ENCODE data around the gene KRTAP10-8.
"Not testable (repeated sequence)": the region's sequence is repeated elsewhere in the genome, so short reads cannot be mapped to it uniquely, and the experiment has no call there.

Gene KRTAP10-8

DNA sequence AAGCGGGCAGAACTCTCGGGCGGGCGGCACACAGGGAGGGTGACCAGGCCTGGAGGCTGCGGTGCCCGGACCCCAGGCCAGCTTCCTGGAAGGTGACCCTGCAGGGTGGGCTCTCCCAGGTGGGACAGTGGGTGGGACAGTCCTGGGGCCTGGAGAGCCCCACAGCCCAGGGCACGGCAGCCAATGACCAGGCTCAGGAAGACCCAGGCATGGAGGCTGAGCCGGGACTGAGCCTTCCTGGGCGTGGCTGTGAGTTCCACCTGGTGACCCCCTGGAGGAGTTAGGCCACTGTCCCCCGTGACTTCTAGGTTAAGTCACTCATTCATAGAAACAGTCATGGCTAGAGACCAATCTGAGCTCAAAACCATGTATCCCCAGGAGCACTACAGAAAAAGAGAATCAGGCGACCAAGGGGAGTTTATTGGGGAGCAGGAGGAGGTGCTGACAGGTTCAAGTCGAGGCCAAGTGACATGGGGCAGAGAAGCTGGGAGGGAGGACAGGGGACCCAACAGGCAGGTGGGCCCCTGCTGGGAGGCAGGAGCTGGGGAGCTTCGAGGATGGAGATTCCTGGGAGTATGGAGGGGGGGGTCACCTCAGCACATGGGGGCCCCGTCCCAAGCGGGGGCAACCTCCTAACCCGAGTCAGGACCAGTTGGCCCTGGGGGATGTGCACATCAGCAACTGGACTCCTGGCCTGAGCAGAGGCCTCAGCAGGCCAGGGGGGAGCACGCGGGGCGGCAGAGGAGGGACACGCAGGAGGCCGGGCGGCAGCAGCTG lies 32.6 kb upstream of the KRTAP10-8 start:
- DNase-seq, result no peak

DNA sequence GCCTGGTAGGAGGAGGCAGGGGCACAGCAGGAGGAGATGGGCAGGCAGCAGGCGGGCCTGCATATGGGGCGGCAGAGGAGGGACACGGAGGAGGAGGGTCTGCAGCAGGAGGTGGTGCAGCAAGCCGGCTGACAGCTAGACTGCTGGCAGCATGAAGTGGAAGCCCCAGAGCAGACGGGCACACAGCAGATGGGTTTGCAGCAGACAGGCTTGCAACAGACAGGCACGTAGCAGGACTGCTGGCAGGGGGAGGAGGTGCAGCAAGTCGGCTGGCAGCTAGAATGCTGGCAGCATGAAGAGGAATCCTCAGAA lies 32.1 kb upstream of the KRTAP10-8 start:
- no peak for DNase-seq

DNA sequence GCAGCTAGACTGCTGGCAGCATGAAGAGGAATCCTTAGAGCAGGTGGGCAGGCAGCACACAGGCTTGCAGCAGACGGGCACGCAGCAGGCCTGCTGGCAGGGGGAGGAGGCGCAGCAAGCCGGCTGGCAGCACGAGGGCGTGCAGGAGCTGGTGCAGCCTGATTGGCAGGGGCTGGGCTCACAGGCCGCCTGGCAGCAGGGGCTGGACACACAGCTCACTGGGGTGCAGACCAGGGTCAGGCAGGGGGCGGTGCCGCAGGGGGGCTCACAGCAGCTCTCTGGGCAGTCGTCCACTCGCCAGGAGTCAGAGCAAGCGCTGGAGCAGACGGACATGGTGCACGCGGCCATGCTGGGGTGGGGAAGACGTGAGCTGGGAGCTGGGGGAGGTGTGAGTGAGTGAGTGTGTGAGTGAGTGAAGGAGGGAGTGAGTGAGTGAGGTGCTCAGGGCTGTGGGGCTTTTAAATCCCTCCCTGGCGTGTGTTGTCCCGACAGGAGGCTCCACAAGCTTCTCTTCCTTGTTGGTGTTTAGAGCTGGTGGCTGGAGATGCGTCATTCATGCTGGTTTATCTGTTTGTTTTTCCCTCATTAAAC lies 31.6 kb upstream of the KRTAP10-8 start, which contains the start of gene KRTAP10-5:
Gene KRTAP10-5, minus strand, starts transcription at position 374 of the 591 bp plus-strand sequence. Its CDS starts 26 bp downstream, at position 348.
- DNase-seq, result not testable (repeated sequence)

DNA sequence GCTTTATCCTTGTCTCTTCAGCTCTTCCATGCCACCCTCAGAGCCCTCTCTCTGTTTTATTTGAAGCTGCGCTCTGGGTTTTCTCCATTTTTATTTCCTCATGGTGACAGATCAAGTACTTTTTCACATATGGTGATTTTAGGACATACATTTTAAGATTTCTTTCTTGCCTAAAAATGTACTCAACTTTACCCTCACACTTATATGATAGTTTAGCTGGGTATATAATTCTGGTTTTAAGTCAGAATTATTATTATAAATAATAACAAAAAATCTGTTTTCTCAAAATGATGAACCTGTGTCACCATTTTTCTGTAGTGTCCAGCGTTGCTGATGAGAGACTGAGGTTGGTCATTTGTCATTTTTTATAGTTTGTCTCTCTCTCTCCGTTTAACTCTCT lies 30.7 kb upstream of the KRTAP10-8 start:
- no peak for DNase-seq

- no peak for DNase-seq
Measured at GRCh38 chr21:44582055-44582454, 29.8 kb upstream of the KRTAP10-8 start.

DNA sequence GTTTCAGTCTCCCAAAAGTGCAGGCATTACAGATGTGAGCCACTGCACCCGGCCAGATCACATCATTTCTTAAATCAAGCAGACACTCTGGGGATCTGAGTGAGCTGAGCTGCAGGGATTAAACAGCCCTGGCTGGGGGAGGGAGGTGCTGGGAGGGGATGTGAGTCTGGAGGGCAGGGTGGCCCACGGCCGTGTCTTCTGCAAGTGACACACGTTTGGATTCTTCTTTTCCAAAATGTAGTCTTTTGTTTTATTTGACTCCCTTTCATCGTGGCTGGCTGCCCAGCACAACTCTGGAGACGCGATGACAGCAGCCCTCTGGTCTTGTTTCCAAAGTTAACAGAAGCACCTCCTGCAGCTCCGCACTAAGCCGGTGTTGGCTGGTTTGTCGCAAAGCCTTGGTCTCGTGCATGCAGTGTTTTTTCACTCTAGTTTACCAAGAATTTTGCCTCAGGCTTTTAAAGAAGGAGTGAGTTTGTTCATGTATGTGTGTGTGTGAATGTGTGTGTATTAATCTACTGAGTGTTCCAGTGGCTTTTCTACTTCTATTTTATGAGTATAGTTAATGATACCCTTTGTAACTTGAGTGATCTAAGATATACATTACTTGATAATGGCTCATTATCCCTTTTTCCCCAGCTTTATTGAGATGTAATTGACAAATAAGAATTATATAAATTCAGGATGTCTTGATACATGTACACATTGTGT lies 28.6 kb upstream of the KRTAP10-8 start:
- no peak for DNase-seq

- no peak for DNase-seq
Measured at GRCh38 chr21:44583800-44584147, 28.1 kb upstream of the KRTAP10-8 start.

DNA sequence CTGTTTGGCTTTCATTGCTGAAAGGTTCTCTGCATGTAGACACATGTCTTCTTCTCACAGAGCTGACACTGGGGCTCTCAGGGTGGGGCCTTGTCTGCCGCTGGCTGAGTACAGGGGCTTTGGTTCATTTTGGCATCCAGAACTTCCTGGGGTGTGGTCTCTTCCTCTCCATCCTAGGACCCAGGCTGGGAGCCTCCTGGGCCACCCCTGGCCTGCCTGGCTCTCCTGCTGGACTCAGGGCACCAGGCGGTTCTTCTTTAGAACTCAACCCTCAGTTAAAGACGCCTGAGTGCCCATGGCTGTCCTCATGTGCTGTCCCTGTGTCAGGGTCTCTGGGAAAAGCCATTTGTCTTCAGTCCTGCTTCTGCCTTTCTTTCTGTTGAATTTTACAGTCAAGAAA lies 26.0 kb upstream of the KRTAP10-8 start:
- no peak for DNase-seq

DNA sequence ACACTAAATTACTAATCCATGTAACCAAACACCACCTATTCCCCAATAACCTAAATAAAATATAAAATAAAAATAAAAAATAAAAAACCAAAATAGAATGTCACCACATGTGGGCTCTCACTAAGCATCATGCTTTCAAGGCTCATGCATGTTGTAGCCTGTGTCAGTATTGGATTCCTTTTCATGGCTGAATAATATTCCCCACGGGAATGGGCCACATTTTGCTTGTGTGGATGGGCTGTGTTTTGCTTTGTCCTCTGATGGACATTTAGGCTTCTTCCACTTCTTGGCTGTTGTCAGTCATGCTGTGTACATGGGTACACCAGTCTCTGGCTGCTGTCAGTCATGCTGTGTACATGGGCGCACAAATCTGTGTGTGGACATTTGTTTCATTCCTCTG lies 22.8 kb upstream of the KRTAP10-8 start:
- no peak for DNase-seq

GRCh38 chr21:44589586-44590305 lies 22.1 kb upstream of the KRTAP10-8 start:
- DNase-seq, result no peak

DNA sequence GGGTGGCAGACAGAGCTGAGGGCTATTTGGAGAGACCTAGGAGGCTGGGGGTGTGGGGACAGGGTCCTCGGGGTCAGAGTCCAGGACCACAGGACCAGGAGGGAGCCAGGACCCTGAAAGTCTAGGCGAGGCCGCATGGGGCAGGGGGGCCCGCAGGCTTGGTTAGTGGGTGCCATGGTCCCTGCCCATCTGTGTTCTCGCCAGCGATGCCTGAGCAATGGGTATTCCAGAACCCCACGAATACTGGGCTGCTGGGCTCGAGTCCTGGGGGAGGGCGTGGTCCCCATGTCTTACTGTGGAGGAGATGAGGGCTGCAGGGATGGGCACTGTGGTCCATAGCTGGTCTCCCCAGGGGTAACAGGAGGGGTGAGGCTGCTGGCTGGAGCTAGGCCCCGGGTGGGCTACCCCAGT lies 21.6 kb upstream of the KRTAP10-8 start:
- DNase-seq, result no peak

DNA sequence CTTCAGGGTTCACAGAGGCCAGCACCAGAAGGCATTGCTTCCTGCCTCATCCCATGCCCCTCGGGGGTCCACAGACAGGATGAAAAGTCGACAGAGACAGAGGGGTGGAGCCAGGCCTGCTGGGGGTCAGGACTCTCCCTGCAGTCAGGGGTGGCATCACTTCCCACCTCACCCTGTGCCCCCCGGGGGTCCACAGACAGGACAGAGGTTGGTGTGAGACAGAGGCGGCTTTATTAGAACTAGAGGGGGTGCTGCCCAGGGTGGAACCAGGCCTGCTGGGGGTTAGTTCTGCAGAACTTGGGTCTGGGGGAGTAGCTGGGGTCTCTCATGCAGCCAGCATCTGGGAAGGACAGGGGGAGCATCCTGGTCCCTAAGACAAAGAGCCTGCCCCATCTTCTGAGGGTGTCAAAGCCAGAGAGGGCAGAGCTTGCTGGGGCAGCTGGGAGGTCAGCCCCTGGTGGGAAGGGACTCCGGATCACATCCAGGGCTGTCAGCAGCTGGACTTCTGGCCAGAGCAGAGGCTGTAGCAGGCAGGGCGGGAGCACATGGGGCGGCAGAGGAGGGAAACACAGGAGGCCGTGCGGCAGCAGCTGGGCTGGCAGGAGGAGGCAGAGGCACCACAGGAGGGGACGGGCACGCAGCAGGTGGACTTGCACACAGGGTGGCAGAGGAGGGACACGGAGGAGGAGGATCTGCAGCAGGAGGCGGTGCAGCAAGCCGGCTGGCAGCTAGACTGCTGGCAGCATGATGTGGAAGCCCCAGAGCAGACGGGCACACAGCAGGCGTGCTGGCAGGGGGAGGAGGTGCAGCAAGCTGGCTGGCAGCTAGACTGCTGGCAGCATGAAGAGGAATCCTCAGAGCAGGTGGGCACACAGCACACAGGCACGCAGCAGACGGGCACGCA lies 20.7 kb upstream of the KRTAP10-8 start:
- not testable (repeated sequence) for DNase-seq

DNA sequence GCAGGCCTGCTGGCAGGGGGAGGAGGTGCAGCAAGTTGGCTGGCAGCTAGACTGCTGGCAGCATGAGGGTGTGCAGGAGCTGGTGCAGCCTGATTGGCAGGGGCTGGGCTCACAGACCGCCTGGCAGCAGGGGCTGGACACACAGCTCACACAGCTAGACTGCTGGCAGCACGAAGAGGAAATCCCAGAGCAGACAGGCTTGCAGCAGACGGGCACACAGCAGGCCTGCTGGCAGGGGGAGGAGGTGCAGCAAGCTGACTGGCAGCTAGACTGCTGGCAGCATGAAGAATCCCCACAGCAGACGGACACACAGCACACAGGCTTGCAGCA lies 20.1 kb upstream of the KRTAP10-8 start:
- DNase-seq, result not testable (repeated sequence)

DNA sequence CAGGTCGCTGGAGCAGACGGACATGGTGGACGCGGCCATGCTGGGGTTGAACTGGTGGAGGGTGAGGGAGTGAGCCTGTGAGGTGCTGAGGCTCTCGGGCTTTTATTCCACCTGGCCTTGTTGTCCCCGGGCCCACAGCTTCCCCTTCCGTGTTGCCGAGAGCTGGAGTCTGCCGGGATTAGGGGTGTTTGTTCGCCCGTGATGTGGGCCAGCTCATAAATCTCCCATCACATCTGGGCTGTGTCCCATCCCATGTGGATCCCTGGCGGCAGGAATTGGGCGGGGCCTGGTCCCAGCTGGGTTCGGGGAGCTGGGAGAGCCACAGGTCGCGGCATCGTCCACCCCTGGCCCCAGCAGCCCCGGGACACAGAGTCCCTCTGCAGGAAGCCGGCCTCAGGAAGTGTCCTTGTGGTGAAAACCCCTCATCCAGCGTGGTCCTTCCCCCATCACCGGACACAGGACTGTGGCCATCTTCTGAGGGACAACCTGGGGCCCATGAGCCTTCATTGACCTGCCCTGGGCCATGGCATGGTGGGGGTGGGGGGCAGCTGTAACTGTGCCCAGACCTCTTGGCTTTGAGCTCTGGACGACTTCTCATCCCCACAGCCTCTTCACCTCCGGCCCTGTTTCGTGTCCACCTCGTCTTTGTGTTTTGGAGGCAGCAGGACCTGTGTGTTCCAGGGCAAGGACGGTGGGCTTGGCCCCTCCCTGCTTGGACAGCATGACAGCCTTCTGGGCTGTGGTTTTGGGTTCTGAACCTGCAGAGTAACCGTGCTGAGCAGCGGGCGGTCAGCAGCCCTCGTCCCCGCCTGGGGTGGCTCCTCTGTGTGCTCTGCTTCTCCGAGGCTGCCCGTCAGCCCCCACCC lies 19.2 kb upstream of the KRTAP10-8 start, which contains the start of gene KRTAP10-6:
Gene KRTAP10-6, minus strand, starts transcription at position 60 of the 866 bp plus-strand sequence. Its CDS starts 21 bp downstream, at position 39.
- DNase-seq, result no peak

DNA sequence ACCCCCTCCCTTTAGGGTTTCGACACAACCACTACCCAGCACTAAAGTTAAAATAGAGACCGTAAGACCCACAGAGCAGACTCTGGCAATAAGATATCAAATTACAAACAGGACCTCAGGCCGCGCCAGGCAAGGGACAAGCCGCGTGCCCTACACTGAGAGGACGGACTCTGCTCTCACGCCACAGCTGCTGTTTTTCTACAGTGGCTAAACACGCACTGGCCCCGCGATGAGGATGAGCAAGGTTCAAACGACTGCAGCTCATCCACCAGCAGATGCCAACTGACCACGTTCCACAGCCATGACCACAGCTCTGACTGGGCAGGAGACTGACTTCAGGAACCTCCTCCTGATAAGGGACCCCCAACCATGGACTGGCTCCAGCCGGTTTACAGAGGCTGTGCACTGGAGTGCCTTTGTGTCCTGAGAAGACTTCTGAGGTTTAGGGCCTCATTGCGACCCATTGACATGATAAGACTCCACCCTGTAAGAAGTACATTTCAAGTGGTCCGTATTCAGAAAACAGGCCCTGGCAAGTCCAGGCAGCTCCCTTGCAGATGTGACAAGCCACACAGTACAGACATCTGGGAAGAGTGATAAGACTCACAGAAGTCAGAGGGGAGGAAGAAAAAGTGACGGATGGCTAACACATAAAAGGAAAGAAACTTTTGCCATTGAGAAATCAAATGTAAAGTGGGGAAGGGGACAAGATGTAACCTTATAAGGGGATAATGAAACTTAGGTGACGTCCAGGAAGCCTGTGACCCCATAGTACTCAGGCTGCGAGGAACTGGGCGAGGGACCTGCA lies 18.1 kb upstream of the KRTAP10-8 start:
- no peak for DNase-seq

- no peak for DNase-seq
Measured at GRCh38 chr21:44594406-44594916, 17.4 kb upstream of the KRTAP10-8 start.

GRCh38 chr21:44595524-44595923 lies 16.4 kb upstream of the KRTAP10-8 start:
- no peak for DNase-seq

DNA sequence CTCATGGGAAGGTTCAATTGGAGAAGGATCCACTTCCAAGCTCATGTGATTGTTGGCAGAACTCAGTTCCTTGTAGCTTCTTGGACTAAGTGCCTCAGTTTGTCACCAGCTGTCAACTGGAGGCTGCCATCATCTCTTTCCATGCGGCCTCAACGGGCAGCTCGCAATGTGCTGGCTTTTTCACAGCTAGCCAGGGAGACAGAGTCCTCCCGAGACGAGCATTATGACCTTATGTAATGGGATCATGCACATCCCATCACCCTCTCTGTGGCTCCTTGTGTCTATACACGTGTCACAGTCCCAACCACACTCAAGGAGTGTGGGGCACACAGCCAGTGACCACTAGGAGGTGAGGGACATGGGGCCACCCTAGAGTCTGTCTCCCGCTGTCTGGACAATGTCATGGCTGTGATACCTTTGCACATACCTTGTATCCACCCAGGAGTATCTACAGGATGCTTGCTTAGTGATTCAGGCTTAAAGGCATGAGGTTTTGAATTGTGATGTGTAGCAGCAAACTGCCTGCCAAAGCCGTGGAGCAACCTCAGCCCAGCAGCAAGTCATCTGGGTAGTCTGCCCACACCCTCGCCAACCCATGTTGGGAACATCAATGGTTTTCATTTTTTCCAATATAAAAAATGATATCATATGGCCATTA lies 15.7 kb upstream of the KRTAP10-8 start:
- DNase-seq, result no peak

- DNase-seq, result no peak
Measured at GRCh38 chr21:44598061-44598460, 13.8 kb upstream of the KRTAP10-8 start.

Measured in inflammatory macrophage treated with lipopolysaccharide for 1 hour (primary cell).